ENCODE measurements around the gene RAB8A.
"Not testable (repeated sequence)": the region's sequence is repeated elsewhere in the genome, so short reads cannot be mapped to it uniquely, and the experiment has no call there.

RAB8A gene

DNA sequence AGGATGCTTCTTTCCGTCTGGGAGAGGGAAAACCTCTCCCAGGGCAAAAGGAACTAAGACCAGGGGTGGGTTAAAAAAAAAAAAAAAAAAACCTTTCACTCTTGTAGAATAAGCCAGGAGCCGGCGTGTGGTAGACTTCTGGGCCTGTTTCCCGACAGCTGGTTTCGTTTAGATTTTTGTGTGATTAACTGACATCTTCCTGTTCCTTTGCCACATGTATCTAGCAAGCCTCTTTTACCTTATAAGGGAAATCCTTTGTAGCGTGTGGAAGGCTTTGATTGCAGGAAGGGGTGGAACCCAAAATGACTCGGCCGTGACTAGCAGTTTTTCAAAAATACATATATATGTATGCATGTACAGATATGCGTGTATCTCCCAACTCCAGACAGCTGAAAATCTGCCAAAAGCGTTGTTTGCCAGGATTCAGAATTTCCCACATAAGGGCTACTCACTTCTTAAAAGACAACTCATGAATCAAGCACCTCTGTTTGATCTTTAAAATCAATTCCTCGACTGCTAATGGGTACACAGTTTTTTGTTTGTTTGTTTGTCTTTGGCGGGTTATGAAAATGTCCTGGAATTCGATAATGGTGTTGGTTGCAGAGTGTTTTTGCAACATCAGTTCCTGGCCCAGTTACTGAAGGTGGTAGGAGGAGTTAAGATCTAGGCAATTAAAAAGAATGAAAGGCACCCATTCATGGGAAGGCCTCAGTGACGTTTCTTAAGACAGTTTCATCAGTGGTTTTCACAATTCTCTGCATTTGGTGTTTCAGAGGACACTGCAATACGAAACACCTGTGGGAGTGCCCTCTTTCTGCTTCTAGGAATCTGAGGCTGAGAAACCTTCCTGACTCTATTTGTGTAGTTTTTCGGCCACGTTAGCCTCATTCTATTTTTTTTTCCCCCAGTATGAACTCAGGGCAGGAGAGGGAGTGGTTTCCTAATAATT is 32.7 kb upstream of the RAB8A start:
- peak; percentile 50 for DNase-seq (ENCODE audit: low spot score)

DNA sequence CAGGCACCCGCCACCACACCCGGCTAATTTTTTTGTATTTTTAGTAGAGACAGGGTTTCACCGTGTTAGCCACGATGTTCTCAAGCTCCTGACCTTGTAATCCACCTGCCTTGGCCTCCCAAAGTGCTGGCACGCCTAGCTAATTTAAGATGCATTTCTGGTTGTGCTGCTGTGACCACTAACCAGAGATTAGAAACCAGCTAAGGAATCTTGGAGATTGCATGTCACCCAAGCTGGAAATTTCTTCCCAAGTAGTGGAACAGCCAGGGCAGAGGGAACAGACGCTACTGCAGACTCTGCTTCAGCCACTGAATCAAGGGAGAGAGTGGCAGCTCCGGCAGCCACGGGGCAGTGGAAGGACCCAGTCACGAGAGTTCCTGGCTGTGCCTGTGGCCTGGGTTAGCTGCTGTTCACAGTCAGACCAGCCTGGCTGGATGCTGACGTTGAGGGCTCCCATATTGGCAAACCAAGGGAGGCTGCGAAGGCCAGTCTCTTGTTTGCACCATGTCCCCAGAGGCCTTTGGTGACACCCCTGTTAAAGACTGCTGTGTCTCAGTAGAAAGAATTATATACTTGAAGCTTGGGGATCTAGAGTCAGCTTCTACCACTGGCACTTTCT is 27.5 kb upstream of the RAB8A start:
- no peak for DNase-seq (ENCODE audit: low spot score)

DNA sequence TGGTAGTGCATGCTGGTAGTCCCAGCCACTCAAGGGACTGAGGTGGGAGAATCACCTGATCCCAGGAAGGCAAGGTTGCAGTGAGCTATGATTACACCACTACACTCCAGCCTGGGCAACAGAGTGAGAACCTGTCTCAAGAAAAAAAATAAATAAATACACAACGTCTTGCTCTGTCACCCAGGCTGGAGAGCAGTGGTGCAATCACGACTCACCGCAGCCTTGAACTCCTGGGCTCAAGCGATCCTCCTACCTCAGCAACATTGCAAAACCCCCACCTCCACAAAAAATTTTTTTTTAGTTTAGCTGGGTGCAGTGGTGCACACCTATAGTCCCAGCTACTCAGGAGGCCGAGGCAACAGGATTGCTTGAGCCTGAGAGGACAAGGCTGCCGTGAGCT is 26.6 kb upstream of the RAB8A start:
- DNase-seq (ENCODE audit: low spot score), result no peak

DNA sequence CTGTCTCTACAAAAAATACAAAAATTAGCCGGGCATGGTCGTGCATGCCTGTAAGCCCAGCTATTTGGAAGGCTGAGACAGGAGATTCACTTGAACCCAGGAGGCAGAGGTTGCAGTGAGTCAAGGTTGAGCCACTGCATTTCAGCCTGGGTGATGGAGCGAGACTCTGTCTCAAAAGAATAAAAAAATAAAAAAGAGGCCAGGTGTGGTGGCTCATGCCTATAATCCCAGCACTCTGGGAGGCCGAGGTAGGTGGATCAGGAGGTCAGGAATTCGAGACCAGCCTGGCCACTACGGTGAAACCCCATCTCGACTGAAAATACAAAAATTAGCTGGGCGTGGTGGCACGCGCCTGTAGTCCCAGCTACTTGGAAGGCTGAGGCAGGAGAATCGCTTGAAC is 24.3 kb upstream of the RAB8A start:
- not testable (repeated sequence) for DNase-seq (ENCODE audit: low spot score)

DNA sequence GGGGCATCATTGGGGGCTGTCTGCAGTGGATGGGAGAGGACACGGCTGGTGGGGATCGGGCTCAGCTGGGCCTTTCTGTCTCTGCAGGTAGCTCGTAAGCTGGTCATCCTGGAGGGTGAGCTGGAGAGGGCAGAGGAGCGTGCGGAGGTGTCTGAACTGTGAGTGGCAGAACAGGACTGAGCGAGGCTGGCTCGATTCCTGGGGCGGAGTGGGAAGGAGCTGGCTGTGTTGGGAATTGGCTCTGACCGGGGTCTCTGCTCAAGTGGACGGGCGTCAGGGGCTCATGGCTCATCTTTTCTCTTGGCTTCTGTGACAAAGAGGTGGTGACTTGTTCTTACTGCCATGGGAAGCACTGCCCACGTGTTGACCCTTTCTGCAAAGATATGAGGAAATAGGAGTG is 23.7 kb upstream of the RAB8A start:
- DNase-seq (ENCODE audit: low spot score), result no peak

DNA sequence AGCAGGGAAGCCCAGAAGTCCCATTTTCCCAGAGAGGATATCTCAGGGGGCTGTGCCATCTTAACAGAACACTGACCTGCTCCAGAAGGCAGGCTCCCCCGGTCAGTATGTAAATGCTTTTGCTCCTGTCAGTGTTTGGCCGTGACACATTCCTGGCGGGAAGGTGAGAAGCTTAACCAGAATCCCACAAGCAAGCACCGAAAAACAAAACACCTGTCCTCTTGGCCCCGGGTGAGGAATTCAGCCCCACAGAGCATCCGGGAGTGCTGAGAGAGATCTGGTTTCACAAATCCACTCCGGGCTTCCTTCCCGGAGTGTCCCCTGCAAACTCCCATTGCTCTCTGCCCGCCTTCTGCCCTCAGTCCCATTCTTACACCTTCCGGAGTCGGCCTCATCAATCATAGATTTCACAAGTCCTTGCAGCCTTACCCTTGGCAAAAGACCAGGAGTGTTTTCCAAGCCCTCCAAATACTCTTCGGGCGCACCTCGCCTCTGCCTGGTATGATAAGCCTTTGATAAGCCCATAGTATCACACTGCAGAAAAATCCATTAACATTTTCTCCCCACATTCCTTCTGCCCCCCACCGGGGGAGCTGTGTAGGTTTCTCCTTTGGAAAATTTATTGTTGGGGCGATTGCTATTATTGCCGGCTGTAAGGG is 23.2 kb upstream of the RAB8A start:
- no peak for DNase-seq (ENCODE audit: low spot score)

DNA sequence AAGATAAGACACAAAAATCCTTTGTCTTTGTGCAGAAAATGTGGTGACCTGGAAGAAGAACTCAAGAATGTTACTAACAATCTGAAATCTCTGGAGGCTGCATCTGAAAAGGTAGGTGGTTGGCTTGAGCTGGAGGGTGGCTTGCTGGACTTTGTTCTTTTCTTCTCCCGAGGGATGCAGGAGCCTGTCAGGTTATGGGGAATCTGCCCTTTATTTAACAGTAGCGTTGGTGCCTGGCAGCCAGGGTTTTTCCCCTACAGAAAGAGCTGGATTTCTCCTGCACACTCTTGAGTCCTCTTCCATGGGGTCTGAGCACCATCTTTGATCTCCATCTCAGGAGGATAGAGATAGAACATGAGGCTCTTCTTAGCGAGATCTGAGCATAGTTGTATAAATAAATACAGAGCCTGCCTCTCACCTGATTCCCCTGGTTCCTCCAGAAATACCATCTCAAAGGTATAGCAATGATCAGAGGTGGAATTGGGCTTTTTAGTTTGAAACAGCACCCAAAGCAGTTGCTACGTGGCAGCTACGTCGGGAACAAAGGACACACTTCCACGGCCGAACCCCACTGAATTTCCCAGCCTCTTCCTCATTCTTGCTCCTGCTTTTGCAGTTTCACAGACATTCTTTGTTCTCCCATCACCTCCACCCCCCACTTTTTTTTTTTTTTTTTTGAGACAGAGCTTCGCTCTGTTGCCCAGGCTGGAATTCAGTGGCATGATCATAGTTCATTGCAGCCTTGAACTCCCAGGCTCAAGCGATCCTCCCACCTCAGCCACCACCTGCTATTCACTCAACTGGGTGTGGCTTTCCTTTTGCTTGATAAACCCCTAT is 22.5 kb upstream of the RAB8A start:
- no peak for DNase-seq (ENCODE audit: low spot score)

DNA sequence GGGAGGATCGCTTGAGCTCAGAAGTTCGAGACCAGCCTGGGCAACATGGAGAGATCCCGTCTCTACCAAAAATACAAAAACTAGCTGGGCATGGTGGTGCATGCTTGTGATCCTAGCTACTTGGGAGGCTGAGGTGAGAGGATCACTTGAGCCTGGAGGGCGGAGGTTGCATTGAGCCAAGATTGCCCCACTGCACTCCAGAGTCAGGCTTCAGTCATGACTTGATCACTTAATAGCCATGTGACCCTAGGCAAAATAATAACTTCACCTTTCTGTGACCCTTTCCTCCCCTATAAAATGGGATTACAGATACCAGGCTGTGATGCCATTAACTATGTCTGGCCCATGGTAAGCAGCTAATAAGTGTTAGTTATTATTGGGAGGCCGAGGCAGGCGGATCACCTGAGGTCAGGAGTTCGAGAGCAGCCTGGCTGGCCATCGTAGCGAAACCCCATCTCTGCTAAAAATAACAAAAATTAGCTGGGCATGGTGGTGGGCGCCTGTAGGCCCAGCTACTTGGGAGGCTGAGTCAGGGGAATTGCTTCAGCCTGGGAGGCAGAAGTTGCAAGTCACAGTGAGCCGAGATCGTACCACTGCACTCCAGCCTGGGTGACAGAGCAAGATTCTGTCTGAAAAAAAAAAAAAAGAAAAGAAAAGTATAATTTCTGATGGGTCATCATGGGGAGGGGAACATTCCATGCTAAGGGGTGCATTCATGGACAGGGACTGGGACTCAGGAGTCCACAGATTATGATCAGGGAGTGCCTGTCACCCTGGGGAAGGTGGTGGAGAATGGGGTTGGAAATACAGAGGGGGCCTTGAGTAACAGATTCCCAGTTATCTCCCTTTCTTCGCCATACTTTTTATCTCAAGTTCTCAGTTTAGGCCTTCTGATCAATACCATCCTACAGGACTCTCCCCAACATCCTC is 19.9 kb upstream of the RAB8A start:
- DNase-seq (ENCODE audit: low spot score), result no peak

DNA sequence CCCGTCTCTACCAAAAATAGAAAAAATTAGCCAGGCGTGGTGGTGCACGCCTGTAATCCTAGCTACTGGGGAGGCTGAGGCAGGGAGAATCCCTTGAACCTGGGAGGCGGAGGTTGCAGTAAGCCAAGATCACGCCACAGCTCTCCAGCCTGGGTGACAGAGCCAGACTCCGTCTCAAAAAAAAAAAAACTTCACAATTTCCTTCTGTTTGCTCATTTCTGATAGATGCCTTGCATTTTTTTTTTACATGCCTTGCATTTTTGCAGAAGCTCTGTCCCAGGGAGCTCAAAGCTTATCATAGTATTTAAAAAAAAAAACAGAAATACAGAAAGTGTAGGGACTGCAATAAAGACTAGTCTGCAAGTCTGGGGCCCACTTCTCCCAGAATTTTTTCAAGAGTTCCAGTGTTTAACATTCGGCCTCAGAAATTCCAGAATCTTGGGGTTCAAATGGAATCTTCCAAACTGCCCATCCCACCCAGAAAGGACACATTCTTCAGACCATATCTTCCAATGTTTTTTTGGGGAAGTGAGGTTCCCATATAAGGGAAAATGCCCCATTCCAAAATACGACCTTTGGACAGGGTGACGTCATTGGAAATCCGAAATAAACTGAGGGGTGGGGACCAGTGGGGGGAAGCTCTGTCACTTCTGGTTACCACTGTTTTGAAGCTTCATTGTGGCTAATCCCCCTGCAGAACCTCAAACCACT is 17.2 kb upstream of the RAB8A start:
- no peak for DNase-seq (ENCODE audit: low spot score)

DNA sequence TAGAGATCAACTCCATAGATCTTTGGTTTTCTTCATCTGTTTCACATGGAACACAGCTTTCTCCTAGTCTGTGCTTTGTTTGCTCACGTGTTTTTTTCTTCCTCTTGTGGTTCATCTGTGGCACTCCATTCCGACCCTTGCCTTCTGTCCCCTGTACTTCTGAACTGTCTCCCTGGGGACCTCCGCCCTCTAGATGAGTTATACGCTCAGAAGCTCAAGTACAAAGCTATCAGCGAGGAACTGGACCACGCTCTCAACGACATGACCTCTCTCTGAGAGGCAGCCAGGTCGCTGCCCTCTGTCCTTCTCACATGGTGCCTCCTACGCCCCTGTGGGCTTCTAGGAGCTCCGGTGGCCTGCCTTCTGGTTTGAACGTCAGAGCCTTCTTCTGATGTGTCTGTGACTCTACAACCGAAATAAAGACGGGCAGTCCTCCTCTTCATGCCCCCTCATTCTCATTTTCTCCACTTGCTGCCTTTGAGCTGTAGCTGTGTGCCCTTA is 16.6 kb upstream of the RAB8A start:
- no peak for DNase-seq (ENCODE audit: low spot score)

DNA sequence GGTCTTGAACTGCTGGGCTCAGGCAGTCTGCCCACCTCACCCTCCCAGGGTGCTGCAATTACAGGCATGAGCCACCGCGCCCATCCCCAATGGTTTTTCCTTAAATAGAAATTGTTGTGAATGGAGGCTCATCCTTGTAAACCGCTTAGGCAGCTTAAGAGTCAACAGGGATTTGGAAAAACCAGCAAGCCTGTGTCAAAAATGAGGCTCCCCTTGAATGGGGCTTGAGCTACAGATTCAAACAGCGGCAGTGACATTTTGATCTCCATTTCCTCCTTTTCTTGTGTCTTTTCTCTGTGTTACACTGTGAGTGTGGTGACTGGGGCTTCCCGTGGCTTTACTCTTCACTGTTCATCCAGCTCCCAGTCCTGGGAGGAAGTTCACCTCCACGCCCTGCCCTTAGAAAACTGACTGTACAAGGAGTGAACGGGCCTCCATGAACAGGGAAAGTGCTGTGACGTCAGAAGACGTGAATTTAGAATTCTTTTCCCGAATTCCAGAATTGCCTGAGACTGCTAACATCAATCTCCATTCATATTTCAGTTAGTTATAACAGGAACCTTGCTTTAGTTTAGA is 15.3 kb upstream of the RAB8A start:
- DNase-seq (ENCODE audit: low spot score), result peak; percentile 77

DNA sequence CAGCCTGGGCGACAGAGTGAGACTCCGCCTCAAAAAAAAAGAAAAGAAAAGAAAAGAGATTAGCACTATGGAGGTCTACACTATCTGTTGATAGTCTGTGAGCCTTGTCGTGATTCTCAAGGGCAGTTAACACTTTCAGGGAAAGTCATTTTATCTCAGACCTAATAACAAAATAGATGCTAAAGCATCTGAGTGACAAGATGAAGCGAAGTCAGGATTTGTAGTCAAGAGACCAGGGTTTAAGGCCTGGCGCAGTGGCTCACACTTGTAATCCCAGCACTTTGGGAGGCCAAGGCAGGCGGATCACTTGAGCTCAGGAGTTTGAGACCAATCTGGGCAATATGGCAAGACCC is 13.3 kb upstream of the RAB8A start:
- no peak for DNase-seq (ENCODE audit: low spot score)

DNA sequence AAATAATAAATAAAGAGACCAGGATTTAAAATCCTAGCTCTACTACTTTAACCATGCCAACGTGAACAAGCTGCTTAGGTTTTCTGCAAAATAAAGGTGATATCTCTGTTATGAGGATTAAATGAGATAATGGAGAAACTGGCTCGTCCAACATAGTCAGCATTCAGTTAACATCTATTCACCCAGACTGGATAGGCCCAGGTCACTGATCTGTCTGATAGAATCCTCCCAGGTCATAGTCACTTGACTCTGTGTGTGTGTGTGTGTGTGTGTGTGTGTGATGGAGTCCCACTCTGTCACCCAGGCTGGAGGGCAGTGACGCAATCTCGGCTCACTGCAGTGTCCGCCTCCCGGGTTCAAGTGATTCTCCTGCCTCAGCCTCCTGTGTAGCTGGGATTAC is 12.9 kb upstream of the RAB8A start:
- no peak for DNase-seq (ENCODE audit: low spot score)

DNA sequence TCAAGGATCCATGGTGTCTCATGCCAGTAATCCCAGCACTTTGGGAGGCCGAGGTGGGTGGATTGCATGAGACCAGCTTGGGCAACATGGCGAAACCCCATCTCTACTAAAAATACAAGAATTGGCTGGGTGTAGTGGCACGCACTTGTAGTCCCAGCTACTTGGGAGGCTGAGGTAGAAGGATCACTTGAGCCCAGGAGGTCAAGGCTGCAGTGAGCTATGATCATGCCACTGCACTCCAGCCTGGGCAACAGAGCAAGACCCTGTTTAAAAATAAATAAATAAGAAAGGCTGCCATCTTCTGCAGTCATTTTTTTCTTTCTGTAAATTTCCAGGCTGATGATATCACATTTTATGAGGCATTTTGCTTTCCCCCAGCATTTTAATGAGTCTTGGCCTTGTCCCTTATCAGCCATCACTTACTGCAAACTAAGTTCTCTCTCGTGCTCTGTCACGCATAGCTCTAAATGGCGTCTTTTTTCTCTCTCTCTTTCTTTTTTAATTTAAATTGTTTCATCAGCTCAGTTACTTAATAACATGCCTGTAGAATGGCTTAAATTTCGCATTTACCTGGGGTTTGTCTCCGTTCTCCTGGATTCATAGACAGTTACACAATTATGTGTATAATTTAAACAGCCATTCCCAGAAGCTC is 12.2 kb upstream of the RAB8A start:
- DNase-seq (ENCODE audit: low spot score), result not testable (repeated sequence)

DNA sequence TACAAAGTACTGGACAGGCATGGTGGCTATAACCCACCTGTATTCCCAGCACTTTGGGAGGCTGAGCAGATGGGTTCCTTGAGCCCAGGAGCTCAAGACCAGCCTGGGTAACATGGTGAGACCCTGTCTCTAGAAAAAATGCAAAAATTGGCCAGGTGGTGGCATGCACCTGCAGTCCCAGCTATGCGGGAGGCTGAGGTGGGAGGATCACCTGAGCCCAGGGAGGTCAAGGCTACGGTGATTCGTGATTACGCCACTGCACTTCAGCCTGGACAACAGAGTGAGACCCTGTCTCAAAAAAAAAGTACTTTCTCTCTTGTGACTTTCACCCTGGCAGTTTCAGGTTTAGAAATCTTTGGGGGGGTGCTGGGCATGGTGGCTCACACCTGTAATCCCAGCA is 11.2 kb upstream of the RAB8A start:
- DNase-seq (ENCODE audit: low spot score), result no peak

DNA sequence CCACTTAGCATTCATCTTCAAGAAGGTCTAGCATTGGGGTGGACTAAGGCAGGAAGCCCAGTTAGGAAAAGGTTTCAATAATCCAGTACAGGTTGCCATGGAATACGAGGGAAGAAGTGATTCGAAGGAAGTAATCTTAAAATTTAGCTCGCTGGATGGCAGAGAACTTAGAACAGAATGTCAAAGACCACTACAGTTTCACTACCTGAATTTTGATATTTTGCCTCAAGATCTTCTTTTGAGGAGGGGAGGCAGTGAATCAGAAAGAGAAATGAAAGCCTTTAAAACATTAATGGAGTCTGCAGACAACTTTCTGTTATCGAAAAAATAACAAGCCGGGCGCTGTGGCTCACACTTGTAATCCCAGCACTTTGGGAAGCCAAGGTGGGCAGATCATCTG is 7.0 kb upstream of the RAB8A start:
- DNase-seq (ENCODE audit: low spot score), result no peak

DNA sequence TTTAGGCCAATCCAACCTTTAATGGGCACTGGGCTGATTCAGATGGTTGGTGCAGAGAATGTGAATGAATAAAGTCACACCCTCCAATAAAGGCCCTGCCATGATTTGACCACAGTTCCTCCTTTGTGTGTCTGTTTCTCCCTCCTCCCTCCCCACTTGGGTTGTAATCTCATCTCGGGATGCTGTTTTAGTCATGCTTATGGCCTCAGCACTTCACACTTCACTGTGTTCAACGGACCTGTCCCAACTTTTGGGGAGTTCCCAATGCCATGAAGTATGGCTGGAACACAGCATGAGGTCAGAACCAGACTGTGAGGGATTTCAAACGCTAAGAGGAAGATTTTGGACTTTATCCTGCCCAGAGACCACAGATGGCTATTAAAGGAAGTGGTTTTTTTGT is 5.6 kb upstream of the RAB8A start:
- no peak for DNase-seq (ENCODE audit: low spot score)

DNA sequence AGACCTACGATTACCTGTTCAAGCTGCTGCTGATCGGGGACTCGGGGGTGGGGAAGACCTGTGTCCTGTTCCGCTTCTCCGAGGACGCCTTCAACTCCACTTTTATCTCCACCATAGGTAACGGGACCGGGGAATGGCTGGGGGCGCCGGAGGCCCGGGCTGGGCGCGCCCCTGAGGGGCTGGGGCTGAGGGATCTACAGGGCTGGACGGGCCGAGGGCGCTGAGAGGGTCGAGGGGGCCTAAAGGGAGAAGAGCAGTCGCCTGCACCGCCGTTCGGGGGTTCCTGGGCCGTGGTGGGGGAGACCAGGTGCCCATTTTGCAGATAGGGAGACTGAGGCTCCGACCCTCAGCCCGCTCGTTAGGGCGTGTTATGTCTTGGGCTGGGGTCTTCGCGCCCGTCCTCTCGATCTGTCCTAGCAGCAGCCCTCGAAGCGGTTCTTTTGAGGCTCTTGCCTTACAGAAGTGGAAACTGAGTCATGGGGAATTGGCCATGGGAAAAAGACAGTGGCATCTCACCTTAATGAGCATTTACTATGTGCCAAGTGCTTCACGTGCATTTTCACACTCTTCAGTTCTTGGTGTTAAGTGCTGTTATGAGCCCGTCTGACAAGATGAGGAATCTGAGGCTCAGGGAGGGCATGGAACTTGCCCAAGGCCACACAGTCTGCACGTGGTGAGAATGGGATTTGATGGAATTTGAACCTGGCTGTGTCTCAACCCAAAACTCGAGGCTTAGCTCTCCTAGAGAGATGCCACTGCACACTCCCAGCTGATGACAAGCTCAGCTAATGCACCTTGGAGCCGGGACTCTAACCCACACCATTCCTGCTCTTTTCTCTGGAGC is 442 bp downstream of the RAB8A start:
- DNase-seq (ENCODE audit: low spot score), result no peak

DNA sequence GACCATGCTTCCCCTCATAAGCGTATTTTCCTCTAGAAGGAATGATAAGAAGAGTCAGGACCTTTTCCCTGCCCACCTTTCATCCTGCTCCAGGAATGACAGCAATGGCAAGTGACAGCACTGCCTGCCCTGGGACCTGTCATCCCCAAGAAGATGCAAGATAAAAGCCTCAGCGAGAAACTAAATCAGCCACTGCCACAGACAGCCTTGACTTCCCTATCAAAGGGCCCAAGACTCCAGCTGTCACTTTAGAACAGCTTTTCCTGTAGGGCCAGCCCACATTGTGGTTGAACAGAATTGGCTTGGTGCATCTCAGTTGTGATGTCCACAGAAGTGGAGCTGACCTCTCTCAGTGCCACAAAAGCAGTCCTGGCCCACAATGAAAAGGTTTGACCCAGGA is 1.1 kb downstream of the RAB8A start:
- no peak for DNase-seq (ENCODE audit: low spot score)
